Hepatocyte (in vitro differentiated cells): ENCODE measurements around the gene TIMM23.
"Not testable (repeated sequence)": the region's sequence is repeated elsewhere in the genome, so short reads cannot be mapped to it uniquely, and the experiment has no call there.

Source experiments
- CTCF ChIP-seq: fragments of 200-600 bp; sonication (generic); IDR thresholded peaks from 2 replicates; pipeline ENCODE4 v1.5.1; 2016; ENCODE audit warnings: antibody characterized with exemption, mild to moderate bottlenecking; ENCODE audit not compliant: poor library complexity
- EZH2 ChIP-seq: fragments of 200-600 bp; sonication (generic); IDR thresholded peaks from 2 replicates; pipeline ENCODE4 v1.6.1; 2016; ENCODE audit warnings: antibody characterized with exemption, mild to moderate bottlenecking, borderline replicate concordance
- EZH2phosphoT487 ChIP-seq: fragments of 200-600 bp; sonication (generic); IDR thresholded peaks from one replicate; pipeline ENCODE4 v1.6.1; 2018; ENCODE audit warnings: antibody characterized with exemption, mild to moderate bottlenecking, low read depth, moderate library complexity; ENCODE audit not compliant: unreplicated experiment, severe bottlenecking

GRCh38 chr10:45956634-45957033 lies 15.7 kb upstream of the TIMM23 start:
- TF ChIP-seq CTCF, EZH2phosphoT487, EZH2: not testable (repeated sequence)
